Bronchial epithelial cell (primary cell): ENCODE measurements around the gene BDH2. TPM values are rescaled to one million over a fixed set of nuclear protein-coding genes. Genes with fewer than 3 reads are reported as not detected.

Source experiments
- DNase-seq: peaks from one replicate; pipeline ENCODE4 v3.0.0-alpha.2; 2010; ENCODE audit warnings: low read depth
- FAIRE-seq: peaks from 2 replicates; lab custom pipeline; 2011; peaks lifted over from hg19 to GRCh38; lab: Jason Lieb, UNC
- H3K27me3 ChIP-seq: 2 replicates; pipeline ENCODE4 v1.5.1; 2011; ENCODE audit warnings: low read length; ENCODE audit not compliant: control insufficient read depth, insufficient read depth
- H3K36me3 ChIP-seq: 2 replicates; pipeline ENCODE4 v1.5.1; 2011; ENCODE audit warnings: low read length; ENCODE audit not compliant: control insufficient read depth, insufficient read depth
- H3K4me3 ChIP-seq: 2 replicates; pipeline ENCODE4 v1.5.1; 2011; ENCODE audit warnings: mild to moderate bottlenecking, low read depth, low read length, control low read depth
- CTCF ChIP-seq: IDR thresholded peaks from 2 replicates; pipeline ENCODE4 v1.5.1; 2011; ENCODE audit warnings: mild to moderate bottlenecking, moderate library complexity, low read length, control low read depth, inconsistent platforms; ENCODE audit not compliant: insufficient read depth, severe bottlenecking
- total RNA-seq: library from RNA; depleted of rRNA; stranded (reverse); fragments of >200 nt; gene quantifications from 2 replicates; pipeline ENCODE4 v1.2.1, GENCODE V29; 2014

The BDH2 gene
- total RNA-seq, 1 donor from 2014 or later = 15.8 TPM

- no peak for TF ChIP-seq CTCF
- DNase-seq (no peak), FAIRE-seq (no peak)
- Histone ChIP-seq H3K36me3 (no peaks in the 10 kb centered on the region), H3K4me3 (no peak overlapping the region), H3K27me3 (no peaks in the 10 kb centered on the region)
Measured at GRCh38 chr4:103126126-103126525, 26.5 kb upstream of the BDH2 start.

GRCh38 chr4:103123114-103123513 is 23.5 kb upstream of the BDH2 start:
- Histone ChIP-seq H3K4me3 (no peak overlapping the region), H3K36me3 (no peaks in the 10 kb centered on the region), H3K27me3 (no peaks in the 10 kb centered on the region)
- TF ChIP-seq CTCF = no peak
- FAIRE-seq (no peak), DNase-seq (no peak)

- FAIRE-seq (no peak), DNase-seq (no peak)
- no peaks in the 10 kb centered on the region for H3K27me3 ChIP-seq
- TF ChIP-seq CTCF = no peak
- no peak overlapping the region for H3K4me3 ChIP-seq
- H3K36me3 ChIP-seq = no peaks in the 10 kb centered on the region
Measured at GRCh38 chr4:103118166-103118565, 18.5 kb upstream of the BDH2 start.

DNA sequence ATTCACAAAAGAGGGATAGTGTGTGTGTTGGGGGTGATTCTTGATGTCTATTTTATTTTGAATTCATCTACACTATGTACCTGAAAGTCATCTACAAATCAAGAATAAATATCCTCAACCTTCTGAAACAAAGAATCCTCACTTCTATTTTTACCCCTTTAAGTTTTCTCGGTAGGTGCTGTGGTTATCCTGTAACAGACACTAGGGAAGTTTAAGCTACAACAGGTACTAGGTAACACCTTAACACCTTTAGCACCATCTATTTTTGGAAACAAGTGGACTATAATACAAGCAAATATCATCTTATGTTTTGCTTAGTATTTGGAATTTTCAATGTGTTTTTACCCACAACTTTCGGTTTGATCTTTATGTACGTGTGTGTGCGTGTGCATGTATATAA is 12.0 kb upstream of the BDH2 start:
- H3K27me3 ChIP-seq = no peaks in the 10 kb centered on the region
- no peaks in the 10 kb centered on the region for H3K36me3 ChIP-seq
- no peak for FAIRE-seq
- no peak for DNase-seq
- TF ChIP-seq CTCF = no peak
- H3K4me3 ChIP-seq = no peak overlapping the region

GRCh38 chr4:103108542-103108941 is 8.9 kb upstream of the BDH2 start:
- no peak overlapping the region for H3K4me3 ChIP-seq
- no peaks in the 10 kb centered on the region for H3K27me3 ChIP-seq
- TF ChIP-seq CTCF = no peak
- no peak for FAIRE-seq
- DNase-seq = no peak
- H3K36me3 ChIP-seq = no peaks in the 10 kb centered on the region
